H9 (cell line): ENCODE data around the gene PTEN. TPM values are rescaled to one million over a fixed set of nuclear protein-coding genes. Genes with fewer than 3 reads are reported as not detected.

Experiments
- DNase-seq: peaks from one replicate; pipeline ENCODE4 v3.0.0-alpha.2; 2017
- H2AFZ ChIP-seq: one replicate; pipeline ENCODE4 v1.6.1; 2013; ENCODE audit warnings: mild to moderate bottlenecking, low read length, control low read depth, moderate library complexity
- H2AK5ac ChIP-seq: 2 replicates; pipeline ENCODE4 v1.6.1; 2013; ENCODE audit warnings: low read length, control low read depth, mixed read lengths; ENCODE audit not compliant: insufficient read length
- H2BK120ac ChIP-seq: one replicate; pipeline ENCODE4 v1.6.1; 2013; ENCODE audit warnings: low read depth, mild to moderate bottlenecking, low read length, control low read depth, inconsistent platforms; ENCODE audit not compliant: poor library complexity, severe bottlenecking
- H2BK12ac ChIP-seq: 2 replicates; pipeline ENCODE4 v1.6.1; 2013; ENCODE audit warnings: low read length, control low read depth, mixed read lengths, low read depth; ENCODE audit not compliant: insufficient read length
- H2BK15ac ChIP-seq: 2 replicates; pipeline ENCODE4 v1.6.1; 2013; ENCODE audit warnings: low read depth, low read length, control low read depth
- H2BK20ac ChIP-seq: one replicate; pipeline ENCODE4 v1.6.1; 2013; ENCODE audit warnings: low read depth, mild to moderate bottlenecking, low read length, control low read depth, inconsistent platforms; ENCODE audit not compliant: poor library complexity, severe bottlenecking
- H2BK5ac ChIP-seq: 2 replicates; pipeline ENCODE4 v1.6.1; 2013; ENCODE audit warnings: low read length, control low read depth, mixed read lengths; ENCODE audit not compliant: insufficient read length
- H3K14ac ChIP-seq: 2 replicates; pipeline ENCODE4 v1.6.1; 2013; ENCODE audit warnings: low read length, control low read depth; ENCODE audit not compliant: insufficient read depth
- H3K18ac ChIP-seq: 2 replicates; pipeline ENCODE4 v1.6.1; 2013; ENCODE audit warnings: low read depth, mild to moderate bottlenecking, mixed read lengths, low read length, control low read depth; ENCODE audit not compliant: insufficient read length
- H3K23ac ChIP-seq: 2 replicates; pipeline ENCODE4 v1.6.1; 2013; ENCODE audit warnings: low read length, control low read depth, mixed read lengths, low read depth; ENCODE audit not compliant: insufficient read length
- H3K23me2 ChIP-seq: 2 replicates; pipeline ENCODE4 v1.6.1; 2013; ENCODE audit warnings: low read depth, mild to moderate bottlenecking, mixed read lengths, low read length, control low read depth; ENCODE audit not compliant: insufficient read length, poor library complexity, severe bottlenecking
- H3K27ac ChIP-seq: 2 replicates; pipeline ENCODE4 v1.5.1; 2013; ENCODE audit warnings: low read length, control low read depth, mixed read lengths, low read depth; ENCODE audit not compliant: insufficient read length
- H3K27me3 ChIP-seq: 2 replicates; pipeline ENCODE4 v1.6.1; 2013; ENCODE audit warnings: low read length, control low read depth, inconsistent platforms; ENCODE audit not compliant: insufficient read depth
- H3K4ac ChIP-seq: 2 replicates; pipeline ENCODE4 v1.6.1; 2013; ENCODE audit warnings: low read depth, mild to moderate bottlenecking, control low read depth, inconsistent platforms, low read length, moderate library complexity
- H3K4me1 ChIP-seq: 2 replicates; pipeline ENCODE4 v1.6.1; 2013; ENCODE audit warnings: low read length, control low read depth, inconsistent platforms; ENCODE audit not compliant: insufficient read depth
- H3K4me2 ChIP-seq: 2 replicates; pipeline ENCODE4 v1.6.1; 2013; ENCODE audit warnings: low read length, control low read depth, mixed read lengths; ENCODE audit not compliant: insufficient read length, insufficient read depth
- H3K56ac ChIP-seq: 2 replicates; pipeline ENCODE4 v1.6.1; 2013; ENCODE audit warnings: low read depth, mild to moderate bottlenecking, mixed read lengths, low read length, control low read depth; ENCODE audit not compliant: insufficient read length
- H3K79me1 ChIP-seq: 2 replicates; pipeline ENCODE4 v1.6.1; 2013; ENCODE audit warnings: low read depth, mild to moderate bottlenecking, moderate library complexity, low read length, control low read depth, inconsistent platforms; ENCODE audit not compliant: insufficient read depth, poor library complexity, severe bottlenecking
- H3K79me2 ChIP-seq: 2 replicates; pipeline ENCODE4 v1.6.1; 2013; ENCODE audit warnings: low read length, control low read depth, inconsistent platforms; ENCODE audit not compliant: insufficient read depth
- H3K9ac ChIP-seq: 2 replicates; pipeline ENCODE4 v1.6.1; 2013; ENCODE audit warnings: low read length, control low read depth, mixed read lengths; ENCODE audit not compliant: insufficient read length; ENCODE audit errors: extremely low read depth
- H3K9me3 ChIP-seq: one replicate; pipeline ENCODE4 v1.6.1; 2013; ENCODE audit warnings: low read depth, low read length, inconsistent platforms; ENCODE audit not compliant: control insufficient read depth
- H3T11ph ChIP-seq: one replicate; pipeline ENCODE4 v1.6.1; 2013; ENCODE audit warnings: mild to moderate bottlenecking, low read length, control low read depth, inconsistent platforms
- H4K20me1 ChIP-seq: one replicate; pipeline ENCODE4 v1.6.1; 2013; ENCODE audit not compliant: control insufficient read depth, insufficient read length, insufficient read depth
- H4K5ac ChIP-seq: 2 replicates; pipeline ENCODE4 v1.6.1; 2013; ENCODE audit warnings: low read depth, mild to moderate bottlenecking, mixed read lengths, low read length, control low read depth; ENCODE audit not compliant: insufficient read length
- H4K8ac ChIP-seq: replicated peaks from 2 replicates; pipeline ENCODE4 v1.6.1; 2013; ENCODE audit warnings: low read length, control low read depth, mixed read lengths, low read depth; ENCODE audit not compliant: insufficient read length
- H4K91ac ChIP-seq: 2 replicates; pipeline ENCODE4 v1.6.1; 2013; ENCODE audit warnings: low read depth, mild to moderate bottlenecking, moderate library complexity, mixed read lengths, low read length, control low read depth; ENCODE audit not compliant: insufficient read length
- H3K27ac Mint-ChIP-seq, 3 experiments: 2 replicates in 2 of 3; 3 replicates in 1 of 3; pipeline ENCODE4 v1.8.0; 2020 to 2021; ENCODE audit warnings: mixed read lengths in 3 of 3, mild to moderate bottlenecking in 1 of 3, moderate library complexity in 1 of 3
- H3K27me3 Mint-ChIP-seq: 2 replicates; pipeline ENCODE4 v1.8.0; 2021; ENCODE audit warnings: low read depth, mild to moderate bottlenecking, moderate library complexity, mixed read lengths
- H3K36me3 Mint-ChIP-seq, 3 experiments: 2 replicates in 2 of 3; 3 replicates in 1 of 3; pipeline ENCODE4 v1.8.0; 2020 to 2021; ENCODE audit warnings: low read depth in 3 of 3, mixed read lengths in 3 of 3; ENCODE audit not compliant: insufficient read depth in 1 of 3
- H3K4me1 Mint-ChIP-seq, 2 experiments: 2 replicates each; pipeline ENCODE4 v1.8.0; 2020; ENCODE audit warnings: mixed read lengths in 2 of 2
- H3K4me3 Mint-ChIP-seq, 2 experiments: 2 replicates in 1 of 2; 3 replicates in 1 of 2; pipeline ENCODE4 v1.8.0; 2020 to 2021; ENCODE audit warnings: mild to moderate bottlenecking in 2 of 2, mixed read lengths in 2 of 2, moderate library complexity in 1 of 2
- H3K9me3 Mint-ChIP-seq, 2 experiments: 2 replicates in 1 of 2; 3 replicates in 1 of 2; pipeline ENCODE4 v1.8.0; 2020; ENCODE audit warnings: mild to moderate bottlenecking in 2 of 2, mixed read lengths in 2 of 2, moderate library complexity in 1 of 2
- CTCF ChIP-seq: fragments of 200-600 bp; sonication (generic); conservative IDR thresholded peaks from 3 replicates; pipeline ENCODE4 v1.8.0; 2021; ENCODE audit warnings: antibody characterized with exemption, mild to moderate bottlenecking
- WGBS: extraction: QIAGEN DNeasy Blood & Tissue Kit; methylation state at CpG from one replicate; pipeline ENCODE4 v1.1.7; 2013; ENCODE audit warnings: missing lambda C conversion rate, low lambda C conversion rate, mixed read lengths; ENCODE audit not compliant: insufficient read length; ENCODE audit errors: extremely low coverage; 5-methylcytosine and 5-hydroxymethylcytosine counted together
- total RNA-seq: library from RNA; stranded (reverse); gene quantifications from 2 replicates; pipeline ENCODE4 v1.2.1, GENCODE V29; 2021

Gene PTEN
- total RNA-seq, 1 experiment from 2014 or later, result 52.8 TPM

DNA sequence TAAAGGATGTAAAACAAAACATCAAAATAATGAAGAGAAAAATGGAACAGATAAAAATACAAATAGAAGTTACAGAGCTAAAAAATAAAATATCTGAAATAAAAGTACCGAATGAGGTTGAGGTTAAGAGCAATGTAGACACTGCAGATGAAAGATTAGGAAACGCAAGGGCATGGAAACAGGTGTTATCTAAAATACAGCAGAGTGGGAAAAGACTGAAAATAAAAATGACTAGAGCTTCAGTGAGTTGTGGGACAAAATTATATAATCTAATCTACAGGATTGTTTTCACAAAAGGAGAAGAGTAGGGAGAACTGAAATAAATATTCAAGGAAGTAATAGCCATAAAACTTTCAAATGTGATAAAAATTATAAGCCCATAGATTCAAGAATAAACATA, 123.8 kb downstream of the PTEN start:
- Histone ChIP-seq H3T11ph (no peak overlapping the region), H3K23me2 (no peaks in the 10 kb centered on the region), H3K27me3 (no peaks in the 10 kb centered on the region), H2BK20ac (no peak overlapping the region), H3K9me3 (no peaks in the 10 kb centered on the region), H3K4ac (no peak overlapping the region), H3K4me2 (no peak overlapping the region), H2BK15ac (no peak overlapping the region), H3K4me1 (no peaks in the 10 kb centered on the region), H3K56ac (no peak overlapping the region), H2BK5ac (no peak overlapping the region), H3K79me2 (no peaks in the 10 kb centered on the region), H4K8ac (no peak overlapping the region), H4K20me1 (no peaks in the 10 kb centered on the region), H3K27ac (no peak overlapping the region), H3K14ac (no peak overlapping the region), H3K79me1 (no peaks in the 10 kb centered on the region), H2BK12ac (no peak overlapping the region), H4K5ac (no peak overlapping the region), H3K18ac (no peak overlapping the region), H2BK120ac (no peak overlapping the region), H4K91ac (no peak overlapping the region), H3K23ac (no peak overlapping the region), H3K9ac (no peak overlapping the region), H2AK5ac (no peak overlapping the region), H2AFZ (no peak overlapping the region)
- no peak overlapping the region for H3K27ac Mint-ChIP-seq
- DNase-seq, result no peak
- H3K36me3 Mint-ChIP-seq, result 0 out of 7 replicates have a peak, but pooled peaks cover 0 to 3% (median 0%) of the 10 kb centered on the region in 3 experiments
- H3K27me3 Mint-ChIP-seq, result no peaks in the 10 kb centered on the region
- no peak overlapping the region for H3K4me3 Mint-ChIP-seq
- peaks cover 5 to 6% of the 10 kb centered on the region in 2 experiments for H3K4me1 Mint-ChIP-seq
- H3K9me3 Mint-ChIP-seq, result no peaks in the 10 kb centered on the region
- TF ChIP-seq CTCF, result no peak
- no CpG with 5 or more reads among the region's 2 CpGs for WGBS
